ENCODE results near the gene SF3B3. TPM values are rescaled to one million over a fixed set of nuclear protein-coding genes. Genes with fewer than 3 reads are reported as not detected.

The SF3B3 gene
- total and polyA plus RNA-seq, 10 of the 15 experiments (the other 5 are each of a cell fraction or from before 2014, with no cell fraction given), result 134 to 453 (median 215) TPM

DNA sequence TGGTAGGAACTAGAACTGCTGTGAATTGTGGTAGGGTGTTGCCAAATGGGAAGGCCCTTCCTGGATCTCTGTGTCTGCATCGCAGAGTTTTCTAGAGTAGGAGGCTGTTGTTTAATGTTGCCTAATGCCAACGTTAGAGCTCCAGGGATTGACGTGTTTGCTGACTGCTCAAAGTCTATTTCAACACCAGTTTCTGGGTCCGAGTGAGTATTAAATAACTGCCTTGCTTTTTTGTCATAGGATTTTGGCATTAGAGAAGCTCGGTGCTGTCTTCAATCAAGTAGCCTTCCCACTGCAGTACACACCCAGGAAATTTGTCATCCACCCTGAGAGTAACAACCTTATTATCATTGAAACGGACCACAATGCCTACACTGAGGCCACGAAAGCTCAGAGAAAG, 40.0 kb downstream of the SF3B3 start:
- ChIA-PET POLR2A (no interaction called here), RAD21 (ENCODE audit: unreplicated experiment) (no interaction called here), CTCF (interaction anchor here (1.1 kb wide), 1 partner anchor 9 kb away, joined by 3 read pairs; no protein-coding TSS in a partner anchor), SMC1A (ENCODE audit: uncharacterized antibody, unreplicated experiment) (interaction anchor here (1.2 kb wide), 1 partner anchor 18 kb away, joined by 6 read pairs; no protein-coding TSS in a partner anchor)
- no TSS peak for BruUV-seq (replicated peaks)
- no peak overlapping the region for H3K27ac ChIP-seq (ENCODE audit: control insufficient read depth, insufficient read depth)
- no peaks in the 10 kb centered on the region for H3K9me3 ChIP-seq (replicated peaks; ENCODE audit: control insufficient read depth, insufficient read depth, low read length)
- no peaks in the 10 kb centered on the region; the same call in 1 of the 2 replicates for H3K79me2 ChIP-seq (ENCODE audit: control insufficient read depth, insufficient read depth, low read length)
- DNase-seq (ENCODE audit: low read depth, low spot score), result no peak
- H3K36me3 ChIP-seq (ENCODE audit: control insufficient read depth in 2 of 2, insufficient read depth in 2 of 2, low read length in 1 of 2), result peaks cover 42 to 65% of the 10 kb centered on the region in 2 experiments
- no peak overlapping the region for H3K4me3 ChIP-seq
- H4K20me1 ChIP-seq (ENCODE audit: control insufficient read depth, insufficient read depth), result no peaks in the 10 kb centered on the region
- H3K27me3 ChIP-seq (replicated peaks in 1 of 2; ENCODE audit: control insufficient read depth in 2 of 2, insufficient read depth in 2 of 2, low read length in 1 of 2), result no peaks in the 10 kb centered on the region
- in situ Hi-C loops (cut with MboI), result no loop called here
- no peak overlapping the region for H3K9ac ChIP-seq (ENCODE audit: control insufficient read depth, insufficient read depth, low read length)
- no peak for ATAC-seq
- 89% methylated on average over 7 of the region's 7 CpGs for WGBS (ENCODE audit: insufficient coverage, insufficient replicate concordance, low lambda C conversion rate, missing lambda C conversion rate)
- no peak for FAIRE-seq
- H2AFZ ChIP-seq (ENCODE audit: control insufficient read depth, low read depth, low read length), result no peak overlapping the region
- intact Hi-C loops (cut with micrococcal nuclease; ENCODE audit: unreplicated experiment), result no loop called here
- no peaks in the 10 kb centered on the region for H3K4me1 ChIP-seq (ENCODE audit: control insufficient read depth, insufficient read depth, low read length)
- no peak for TF ChIP-seq TAF1 (IDR thresholded peaks at IDR 0.05; ENCODE audit: borderline replicate concordance, low read depth, low read length)
- no peak overlapping the region for H3K4me2 ChIP-seq (ENCODE audit: control insufficient read depth, insufficient read depth)

DNA sequence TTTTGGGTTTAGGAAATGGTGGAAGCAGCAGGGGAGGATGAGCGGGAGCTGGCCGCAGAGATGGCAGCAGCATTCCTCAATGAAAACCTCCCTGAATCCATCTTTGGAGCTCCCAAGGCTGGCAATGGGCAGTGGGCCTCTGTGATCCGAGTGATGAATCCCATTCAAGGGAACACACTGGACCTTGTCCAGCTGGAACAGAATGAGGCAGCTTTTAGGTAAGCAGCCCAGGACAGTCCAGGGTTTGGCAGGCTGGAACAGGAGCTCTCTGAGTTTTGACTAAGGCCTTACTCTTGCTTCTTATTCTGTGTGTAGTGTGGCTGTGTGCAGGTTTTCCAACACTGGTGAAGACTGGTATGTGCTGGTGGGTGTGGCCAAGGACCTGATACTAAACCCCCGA, 41.4 kb downstream of the SF3B3 start:
- whole genome bisulfite sequencing (ENCODE audit: insufficient coverage, insufficient replicate concordance, low lambda C conversion rate, missing lambda C conversion rate), result 99% methylated on average over 4 of the region's 4 CpGs
- in situ Hi-C loops (cut with MboI), result no loop called here
- H3K36me3 ChIP-seq (ENCODE audit: control insufficient read depth in 2 of 2, insufficient read depth in 2 of 2, low read length in 1 of 2), result peaks cover 47 to 68% of the 10 kb centered on the region in 2 experiments
- POLR2A ChIA-PET, result no interaction called here
- no peak for ATAC-seq
- no TSS peak for BruUV-seq (replicated peaks)
- CTCF ChIA-PET, result interaction anchor here (0.6 to 1.4 kb wide), 4 partner anchors 9 to 1074 kb away, joined by 3 to 4 read pairs (median 3); no protein-coding TSS in a partner anchor
- H3K9me3 ChIP-seq (replicated peaks; ENCODE audit: control insufficient read depth, insufficient read depth, low read length), result no peaks in the 10 kb centered on the region
- SMC1A ChIA-PET (ENCODE audit: uncharacterized antibody, unreplicated experiment), result interaction anchor here (0.5 to 1.5 kb wide), 4 partner anchors 19 to 49 kb away, joined by 3 to 6 read pairs (median 3); no protein-coding TSS in a partner anchor
- H3K4me2 ChIP-seq (ENCODE audit: control insufficient read depth, insufficient read depth), result no peak overlapping the region
- no peak overlapping the region for H2AFZ ChIP-seq (ENCODE audit: control insufficient read depth, low read depth, low read length)
- no peaks in the 10 kb centered on the region; the same call in 1 of the 2 replicates for H3K79me2 ChIP-seq (ENCODE audit: control insufficient read depth, insufficient read depth, low read length)
- no peak for DNase-seq (ENCODE audit: low read depth, low spot score)
- FAIRE-seq, result no peak
- no peaks in the 10 kb centered on the region for H3K27me3 ChIP-seq (replicated peaks in 1 of 2; ENCODE audit: control insufficient read depth in 2 of 2, insufficient read depth in 2 of 2, low read length in 1 of 2)
- H4K20me1 ChIP-seq (ENCODE audit: control insufficient read depth, insufficient read depth), result no peaks in the 10 kb centered on the region
- intact Hi-C loops (cut with micrococcal nuclease; ENCODE audit: unreplicated experiment), result no loop called here
- no peak overlapping the region for H3K9ac ChIP-seq (ENCODE audit: control insufficient read depth, insufficient read depth, low read length)
- H3K27ac ChIP-seq (ENCODE audit: control insufficient read depth, insufficient read depth), result no peak overlapping the region
- TF ChIP-seq ZBED1 (IDR thresholded peaks at IDR 0.05; ENCODE audit: borderline replicate concordance) (no peak), RUNX3 (IDR thresholded peaks at IDR 0.05; ENCODE audit: low read length) (no peak), CHD4 (IDR thresholded peaks at IDR 0.05) (no peak), FOXK2 (IDR thresholded peaks at IDR 0.05) (no peak), ASH2L (IDR thresholded peaks at IDR 0.05; ENCODE audit: borderline replicate concordance, low read depth) (no peak), CEBPB (IDR thresholded peaks at IDR 0.05; ENCODE audit: borderline replicate concordance in 1 of 2, low read depth in 2 of 2, low read length in 2 of 2) (no peak), NR2C1 (IDR thresholded peaks at IDR 0.05) (no peak), MYC (IDR thresholded peaks at IDR 0.05; ENCODE audit: insufficient read depth, insufficient read length, insufficient replicate concordance, low read length, severe bottlenecking) (no peak), CBX3 (IDR thresholded peaks at IDR 0.05; ENCODE audit: borderline replicate concordance, low read depth) (no peak)
- TF ChIP-seq, protein P1, sequence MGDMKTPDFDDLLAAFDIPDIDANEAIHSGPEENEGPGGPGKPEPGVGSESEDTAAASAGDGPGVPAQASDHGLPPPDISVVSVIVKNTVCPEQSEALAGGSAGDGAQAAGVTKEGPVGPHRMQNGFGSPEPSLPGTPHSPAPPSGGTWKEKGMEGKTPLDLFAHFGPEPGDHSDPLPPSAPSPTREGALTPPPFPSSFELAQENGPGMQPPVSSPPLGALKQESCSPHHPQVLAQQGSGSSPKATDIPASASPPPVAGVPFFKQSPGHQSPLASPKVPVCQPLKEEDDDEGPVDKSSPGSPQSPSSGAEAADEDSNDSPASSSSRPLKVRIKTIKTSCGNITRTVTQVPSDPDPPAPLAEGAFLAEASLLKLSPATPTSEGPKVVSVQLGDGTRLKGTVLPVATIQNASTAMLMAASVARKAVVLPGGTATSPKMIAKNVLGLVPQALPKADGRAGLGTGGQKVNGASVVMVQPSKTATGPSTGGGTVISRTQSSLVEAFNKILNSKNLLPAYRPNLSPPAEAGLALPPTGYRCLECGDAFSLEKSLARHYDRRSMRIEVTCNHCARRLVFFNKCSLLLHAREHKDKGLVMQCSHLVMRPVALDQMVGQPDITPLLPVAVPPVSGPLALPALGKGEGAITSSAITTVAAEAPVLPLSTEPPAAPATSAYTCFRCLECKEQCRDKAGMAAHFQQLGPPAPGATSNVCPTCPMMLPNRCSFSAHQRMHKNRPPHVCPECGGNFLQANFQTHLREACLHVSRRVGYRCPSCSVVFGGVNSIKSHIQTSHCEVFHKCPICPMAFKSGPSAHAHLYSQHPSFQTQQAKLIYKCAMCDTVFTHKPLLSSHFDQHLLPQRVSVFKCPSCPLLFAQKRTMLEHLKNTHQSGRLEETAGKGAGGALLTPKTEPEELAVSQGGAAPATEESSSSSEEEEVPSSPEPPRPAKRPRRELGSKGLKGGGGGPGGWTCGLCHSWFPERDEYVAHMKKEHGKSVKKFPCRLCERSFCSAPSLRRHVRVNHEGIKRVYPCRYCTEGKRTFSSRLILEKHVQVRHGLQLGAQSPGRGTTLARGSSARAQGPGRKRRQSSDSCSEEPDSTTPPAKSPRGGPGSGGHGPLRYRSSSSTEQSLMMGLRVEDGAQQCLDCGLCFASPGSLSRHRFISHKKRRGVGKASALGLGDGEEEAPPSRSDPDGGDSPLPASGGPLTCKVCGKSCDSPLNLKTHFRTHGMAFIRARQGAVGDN (IDR thresholded peaks at IDR 0.05), result no peak
- TF ChIP-seq, protein P2, sequence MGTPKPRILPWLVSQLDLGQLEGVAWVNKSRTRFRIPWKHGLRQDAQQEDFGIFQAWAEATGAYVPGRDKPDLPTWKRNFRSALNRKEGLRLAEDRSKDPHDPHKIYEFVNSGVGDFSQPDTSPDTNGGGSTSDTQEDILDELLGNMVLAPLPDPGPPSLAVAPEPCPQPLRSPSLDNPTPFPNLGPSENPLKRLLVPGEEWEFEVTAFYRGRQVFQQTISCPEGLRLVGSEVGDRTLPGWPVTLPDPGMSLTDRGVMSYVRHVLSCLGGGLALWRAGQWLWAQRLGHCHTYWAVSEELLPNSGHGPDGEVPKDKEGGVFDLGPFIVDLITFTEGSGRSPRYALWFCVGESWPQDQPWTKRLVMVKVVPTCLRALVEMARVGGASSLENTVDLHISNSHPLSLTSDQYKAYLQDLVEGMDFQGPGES (IDR thresholded peaks at IDR 0.05), result no peak
- RAD21 ChIA-PET (ENCODE audit: unreplicated experiment), result no interaction called here
- H3K4me3 ChIP-seq, result no peak overlapping the region
- H3K4me1 ChIP-seq (ENCODE audit: control insufficient read depth, insufficient read depth, low read length), result no peaks in the 10 kb centered on the region

Measured in GM12878 (cell line).